PFSK-1 (cell line): Measurements from ENCODE around the gene LSP1.

Source experiments
- FOXP2 ChIP-seq: optimal IDR thresholded peaks from 2 replicates; pipeline ENCODE3; 2011; ENCODE audit warnings: borderline replicate concordance, control low read depth, inconsistent platforms; ENCODE audit not compliant: insufficient read depth; ENCODE audit errors: extremely low read length, extremely low read depth
- POLR2AphosphoS5 ChIP-seq: IDR thresholded peaks from 2 replicates; pipeline ENCODE4 v1.6.1; 2012; ENCODE audit warnings: low read depth, mild to moderate bottlenecking, control low read depth, low read length, moderate library complexity
- SIN3A ChIP-seq: IDR thresholded peaks from 2 replicates; pipeline ENCODE4 v1.6.1; 2012; ENCODE audit warnings: mild to moderate bottlenecking, low read length, moderate library complexity, borderline replicate concordance; ENCODE audit not compliant: insufficient read depth
- TF ChIP-seq, protein P1 (sequence below), 2 experiments: IDR thresholded peaks; 2 replicates each; pipeline versions ENCODE4 v1.6.1 to v1.8.0; 2011 to 2012; ENCODE audit warnings: low read depth in 2 of 2, low read length in 2 of 2, control low read depth in 1 of 2, inconsistent platforms in 1 of 2, mild to moderate bottlenecking in 1 of 2, moderate library complexity in 1 of 2; ENCODE audit not compliant: insufficient read depth in 1 of 2

DNA sequence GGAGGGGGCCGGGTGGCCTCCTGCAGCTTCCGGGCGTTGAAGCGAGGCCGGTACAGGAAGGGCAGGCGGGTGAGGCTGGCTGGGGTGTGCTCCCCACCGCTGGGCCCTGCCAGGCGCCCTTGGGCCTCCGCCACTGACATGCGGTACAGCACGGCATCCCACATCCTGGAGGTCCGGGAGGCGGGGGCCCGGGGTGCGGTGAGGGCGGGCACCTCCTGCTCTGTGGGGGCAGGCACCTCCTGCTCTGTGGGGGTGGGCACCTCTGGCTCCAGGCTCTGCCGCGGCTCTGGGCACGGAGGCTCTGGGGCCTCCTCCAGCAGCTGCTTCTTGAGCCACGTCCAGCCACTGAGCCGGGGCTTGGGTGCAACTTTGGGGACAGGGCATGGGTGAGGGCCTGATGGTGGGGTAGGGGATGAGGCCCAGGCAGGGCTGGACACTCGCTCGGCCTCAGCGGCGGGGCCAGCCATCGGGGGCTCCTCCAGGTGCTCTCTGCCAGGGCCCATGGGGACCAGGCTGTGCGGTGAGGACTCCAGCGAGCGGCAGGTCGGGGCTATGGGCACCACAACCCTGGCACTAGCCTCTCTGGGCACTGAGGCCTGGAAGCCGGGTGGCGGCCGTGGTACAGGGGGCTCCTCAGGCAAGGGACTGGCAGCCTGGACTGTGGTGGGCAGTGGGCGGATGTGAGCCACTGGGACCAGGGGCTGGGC lies 36.5 kb downstream of the LSP1 start:
- TF ChIP-seq, protein P1, sequence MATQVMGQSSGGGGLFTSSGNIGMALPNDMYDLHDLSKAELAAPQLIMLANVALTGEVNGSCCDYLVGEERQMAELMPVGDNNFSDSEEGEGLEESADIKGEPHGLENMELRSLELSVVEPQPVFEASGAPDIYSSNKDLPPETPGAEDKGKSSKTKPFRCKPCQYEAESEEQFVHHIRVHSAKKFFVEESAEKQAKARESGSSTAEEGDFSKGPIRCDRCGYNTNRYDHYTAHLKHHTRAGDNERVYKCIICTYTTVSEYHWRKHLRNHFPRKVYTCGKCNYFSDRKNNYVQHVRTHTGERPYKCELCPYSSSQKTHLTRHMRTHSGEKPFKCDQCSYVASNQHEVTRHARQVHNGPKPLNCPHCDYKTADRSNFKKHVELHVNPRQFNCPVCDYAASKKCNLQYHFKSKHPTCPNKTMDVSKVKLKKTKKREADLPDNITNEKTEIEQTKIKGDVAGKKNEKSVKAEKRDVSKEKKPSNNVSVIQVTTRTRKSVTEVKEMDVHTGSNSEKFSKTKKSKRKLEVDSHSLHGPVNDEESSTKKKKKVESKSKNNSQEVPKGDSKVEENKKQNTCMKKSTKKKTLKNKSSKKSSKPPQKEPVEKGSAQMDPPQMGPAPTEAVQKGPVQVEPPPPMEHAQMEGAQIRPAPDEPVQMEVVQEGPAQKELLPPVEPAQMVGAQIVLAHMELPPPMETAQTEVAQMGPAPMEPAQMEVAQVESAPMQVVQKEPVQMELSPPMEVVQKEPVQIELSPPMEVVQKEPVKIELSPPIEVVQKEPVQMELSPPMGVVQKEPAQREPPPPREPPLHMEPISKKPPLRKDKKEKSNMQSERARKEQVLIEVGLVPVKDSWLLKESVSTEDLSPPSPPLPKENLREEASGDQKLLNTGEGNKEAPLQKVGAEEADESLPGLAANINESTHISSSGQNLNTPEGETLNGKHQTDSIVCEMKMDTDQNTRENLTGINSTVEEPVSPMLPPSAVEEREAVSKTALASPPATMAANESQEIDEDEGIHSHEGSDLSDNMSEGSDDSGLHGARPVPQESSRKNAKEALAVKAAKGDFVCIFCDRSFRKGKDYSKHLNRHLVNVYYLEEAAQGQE (IDR thresholded peaks at IDR 0.05; ENCODE audit: insufficient read depth in 1 of 2, low read depth in 2 of 2, low read length in 2 of 2), result no peak
- TF ChIP-seq SIN3A (no peak), POLR2AphosphoS5 (no peak), FOXP2 (no peak)
